T1000 (cell line): Measurements from ENCODE around the gene ZNF665.
"Not testable (repeated sequence)": the region's sequence is repeated elsewhere in the genome, so short reads cannot be mapped to it uniquely, and the experiment has no call there.

Experiments used
- DNase-seq: peaks from one replicate; lab custom pipeline; 2025; ENCODE audit warnings: mixed read lengths; lab: John Stamatoyannopoulos, UW

ZNF665 gene

GRCh38 chr19:53192771-53193534 lies at the start of gene ZNF665:
Gene ZNF665 (minus strand): TSS chr19:53193358. CDS start chr19:53182898, 10,460 bp downstream.
- DNase-seq, result peak; percentile 80

- DNase-seq, result no peak
Measured at GRCh38 chr19:53237114-53237777, 44.1 kb upstream of the ZNF665 start.

GRCh38 chr19:53224606-53225005 lies 31.4 kb upstream of the ZNF665 start:
- DNase-seq, result no peak

- DNase-seq, result not testable (repeated sequence)
Measured at GRCh38 chr19:53222716-53223115, 29.6 kb upstream of the ZNF665 start.

GRCh38 chr19:53212703-53213320 lies 19.7 kb upstream of the ZNF665 start:
- DNase-seq, result no peak

DNA sequence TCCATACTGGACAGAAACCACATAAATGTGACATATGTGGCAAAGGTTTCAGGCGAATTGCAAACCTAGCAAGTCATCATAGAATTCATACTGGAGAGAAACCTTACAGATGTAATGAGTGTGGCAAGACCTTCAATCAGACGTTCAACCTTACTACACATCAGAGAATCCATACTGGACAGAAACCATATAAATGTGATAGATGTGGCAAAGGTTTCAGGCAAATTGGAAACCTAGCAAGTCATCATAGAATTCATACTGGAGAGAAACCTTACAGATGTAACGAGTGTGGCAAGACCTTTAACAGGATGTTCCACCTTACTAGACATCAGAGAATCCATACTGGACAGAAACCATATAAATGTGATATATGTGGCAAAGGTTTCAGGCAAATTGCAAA lies 18.4 kb upstream of the ZNF665 start:
- not testable (repeated sequence) for DNase-seq

GRCh38 chr19:53196777-53197396 lies 3.7 kb upstream of the ZNF665 start:
- peak; percentile 93 for DNase-seq

- peak; percentile 64 for DNase-seq
Measured at GRCh38 chr19:53195265-53195903, 2.2 kb upstream of the ZNF665 start.

DNA sequence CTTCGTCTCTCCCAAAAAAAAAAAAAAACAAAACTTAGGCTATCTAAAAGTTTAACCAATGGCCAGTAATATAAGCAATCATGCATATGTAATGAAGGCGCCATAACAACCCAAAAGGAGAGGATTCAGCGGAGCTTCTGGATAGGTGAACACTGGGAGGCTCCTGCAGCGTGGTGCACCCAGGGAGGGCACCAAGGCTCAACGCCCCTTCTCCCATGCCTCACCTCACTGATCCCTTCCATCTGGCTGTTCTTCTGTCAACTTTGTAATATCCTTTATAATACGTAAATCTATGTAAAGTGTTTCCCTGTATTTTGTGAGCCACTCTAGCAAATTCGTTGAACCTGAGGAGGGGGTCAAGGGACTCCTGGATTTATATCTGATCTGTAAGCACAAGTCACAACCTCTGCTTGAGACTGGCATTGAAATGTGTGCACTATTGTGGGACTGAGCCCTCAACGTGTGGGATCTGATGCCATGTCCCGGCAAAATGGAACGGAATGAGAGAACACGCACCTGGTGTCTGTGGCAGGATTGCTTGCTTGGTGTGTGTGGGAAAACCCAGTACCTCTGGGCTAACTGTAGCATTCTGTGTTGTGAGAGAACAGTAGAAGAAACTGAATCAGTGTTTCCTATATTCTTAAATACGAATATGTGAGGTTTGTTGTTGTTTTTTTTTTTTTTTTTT lies 521 bp upstream of the ZNF665 start:
- DNase-seq, result no peak

DNA sequence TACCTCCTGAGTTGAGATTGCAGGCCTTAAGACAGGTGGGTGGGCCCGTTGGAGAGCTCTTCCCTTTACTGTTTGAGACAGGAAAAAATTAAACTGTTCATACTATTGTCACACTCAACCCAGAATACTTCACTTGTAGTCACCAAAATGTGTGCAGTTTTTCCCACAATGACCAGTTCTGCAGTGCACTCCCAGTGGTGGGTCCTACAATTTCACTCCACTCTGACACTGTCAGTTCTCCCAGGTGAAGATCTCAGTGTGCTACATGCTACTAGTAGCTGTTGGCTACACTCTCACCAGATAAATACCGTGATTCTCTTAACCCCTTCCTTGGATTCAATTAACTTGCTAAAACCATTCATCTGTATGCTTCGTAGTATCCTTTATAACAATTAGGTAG lies 2.9 kb downstream of the ZNF665 start:
- no peak for DNase-seq

DNA sequence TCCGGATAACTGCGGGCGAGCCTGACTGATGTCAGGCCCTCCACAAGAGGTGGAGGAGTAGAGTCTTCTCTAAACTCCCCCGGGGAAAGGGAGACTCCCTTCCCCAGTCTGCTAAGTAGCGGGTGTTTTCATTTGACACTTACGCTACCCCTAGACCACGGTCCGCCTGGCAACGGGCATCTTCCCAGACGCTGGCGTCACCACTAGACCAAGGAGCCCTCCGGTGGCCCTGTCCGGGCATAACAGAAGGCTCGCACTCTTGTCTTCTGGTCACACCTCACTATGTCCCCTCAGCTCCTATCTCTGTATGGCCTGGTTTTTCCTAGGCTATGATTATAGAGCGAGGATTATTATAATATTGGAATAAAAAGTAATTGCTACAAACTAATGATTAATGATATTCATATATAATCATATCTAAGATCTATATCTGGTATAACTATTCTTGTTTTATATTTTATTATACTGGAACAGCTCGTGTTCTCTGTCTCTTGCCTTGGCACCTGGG lies 3.4 kb downstream of the ZNF665 start:
- DNase-seq, result not testable (repeated sequence)

GRCh38 chr19:53185155-53185882 lies 7.8 kb downstream of the ZNF665 start:
- DNase-seq, result not testable (repeated sequence)

GRCh38 chr19:53183146-53183764 lies 9.9 kb downstream of the ZNF665 start:
- DNase-seq, result peak; percentile 61

DNA sequence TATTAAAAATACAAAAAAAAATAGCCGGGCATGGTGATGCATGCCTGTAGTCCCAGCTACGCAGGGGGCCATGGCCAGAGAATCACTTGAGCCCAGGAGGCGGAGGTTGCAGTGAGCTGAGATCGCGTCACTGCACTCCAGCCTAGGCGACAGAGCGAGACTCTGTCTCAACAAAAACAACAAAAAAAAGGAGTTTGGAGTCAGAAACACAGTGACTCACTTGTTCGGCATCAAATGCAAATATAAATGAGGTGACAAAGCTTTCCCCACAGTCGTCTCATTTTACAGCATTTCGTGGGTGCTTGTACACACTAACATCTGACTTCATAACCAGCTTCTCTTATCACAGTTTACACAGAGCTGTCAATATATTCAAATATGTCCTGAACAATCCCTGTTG lies 11.0 kb downstream of the ZNF665 start:
- DNase-seq, result peak; percentile 69

GRCh38 chr19:53177986-53178385 lies 15.2 kb downstream of the ZNF665 start:
- no peak for DNase-seq

GRCh38 chr19:53172889-53173288 lies 20.3 kb downstream of the ZNF665 start:
- no peak for DNase-seq

GRCh38 chr19:53165691-53166091 lies 27.5 kb downstream of the ZNF665 start:
- DNase-seq, result no peak

DNA sequence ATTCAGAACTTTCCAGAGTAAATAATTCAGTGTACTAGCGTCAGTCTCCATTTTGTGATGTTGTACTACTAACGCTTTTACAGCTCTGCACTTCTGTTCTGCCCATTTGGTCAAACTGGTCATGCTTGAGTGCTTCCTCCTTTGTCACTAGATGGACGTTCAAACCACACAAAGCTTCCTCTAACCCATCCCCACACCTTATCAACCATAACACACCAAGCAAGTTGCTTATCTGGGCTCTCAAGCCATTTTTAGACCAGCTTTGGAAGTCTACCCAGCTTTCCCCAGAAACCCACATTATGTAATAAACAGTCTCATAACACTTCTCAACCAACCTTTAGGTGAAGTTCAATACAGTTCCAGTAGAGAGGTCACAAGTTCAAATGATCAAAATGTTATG lies 32.0 kb downstream of the ZNF665 start:
- DNase-seq, result no peak

GRCh38 chr19:53160350-53160749 lies 32.8 kb downstream of the ZNF665 start:
- no peak for DNase-seq

- DNase-seq, result peak; percentile 18
Measured at GRCh38 chr19:53158119-53158656, 35.0 kb downstream of the ZNF665 start.
